ENCODE measurements around the gene DIAPH3. TPM values are rescaled to one million over a fixed set of nuclear protein-coding genes. Genes with fewer than 3 reads are reported as not detected.

Gene DIAPH3
- total and polyA plus RNA-seq, 2 of the 8 experiments (the other 6 are each of a cell fraction or from before 2014, with no cell fraction given), result 8.0 to 30.8 TPM

- no peaks in the 10 kb centered on the region; the same call in 1 of the 2 replicates for H3K23me2 ChIP-seq (ENCODE audit: low read depth, low read length)
- H4K8ac ChIP-seq (ENCODE audit: extremely low read depth, insufficient read depth, low read length), result no peak overlapping the region
- no peak overlapping the region for H2BK5ac ChIP-seq (ENCODE audit: low read depth, low read length)
- DNase-seq (ENCODE audit: low read depth in 1 of 2, low spot score in 2 of 2), result no peak
- H3K14ac ChIP-seq (ENCODE audit: insufficient read length), result no peak overlapping the region
- no peak overlapping the region for H2BK12ac ChIP-seq (ENCODE audit: low read depth, low read length)
- H2BK15ac ChIP-seq (ENCODE audit: low read length), result 0 out of 2 replicates have a peak overlapping the region, but pooled peaks have one; percentile 37
- no peak overlapping the region for H4K5ac ChIP-seq (ENCODE audit: insufficient read length, low read depth, low read length)
- H4K91ac ChIP-seq (replicated peaks; ENCODE audit: insufficient read length, low read length), result no peak overlapping the region
- ChIA-PET POLR2A (ENCODE audit: partially characterized antibody) (no interaction called here), CTCF (ENCODE audit: partially characterized antibody) (interaction anchor here (2.8 kb wide), 1 partner anchor 9 kb away, joined by 8 read pairs; no protein-coding TSS in a partner anchor)
- no peak overlapping the region for H3K56ac ChIP-seq (replicated peaks; ENCODE audit: insufficient read length, low read depth, low read length)
- 92% methylated on average over 5 of the region's 5 CpGs; no CpG with 5 or more reads in 1 of the 2 experiments for whole genome bisulfite sequencing, 2 experiments (ENCODE audit: extremely low coverage in 1 of 2, insufficient coverage in 1 of 2, insufficient read length in 1 of 2, insufficient replicate concordance in 2 of 2, low coverage in 1 of 2, low lambda C conversion rate in 2 of 2, missing lambda C conversion rate in 1 of 2)
- H3K27ac ChIP-seq (ENCODE audit: low read depth, low read length), result no peak overlapping the region
- no peaks in the 10 kb centered on the region for H3K79me2 ChIP-seq (ENCODE audit: control insufficient read depth in 1 of 2, insufficient read depth in 2 of 2, low read length in 2 of 2)
- H3K4me1 ChIP-seq (replicated peaks in 1 of 4; ENCODE audit: control insufficient read depth in 3 of 4, insufficient read depth in 4 of 4, low read length in 3 of 4), result no peaks in the 10 kb centered on the region
- H3K4me2 ChIP-seq (ENCODE audit: insufficient read depth in 1 of 2, low read depth in 2 of 2, low read length in 2 of 2), result no peak overlapping the region
- no peak overlapping the region for H3K23ac ChIP-seq (ENCODE audit: insufficient read length)
- no peak overlapping the region for H3K18ac ChIP-seq (ENCODE audit: extremely low read depth, low read length)
- H2AFZ ChIP-seq (ENCODE audit: low read length), result no peak overlapping the region
- no peak overlapping the region for H3K4ac ChIP-seq (replicated peaks; ENCODE audit: insufficient read length, low read depth, low read length)
- no peak overlapping the region for H2BK120ac ChIP-seq (replicated peaks; ENCODE audit: low read depth, low read length)
- no peaks in the 10 kb centered on the region for H4K20me1 ChIP-seq (replicated peaks in 1 of 2; ENCODE audit: control insufficient read depth in 1 of 2, insufficient read depth in 2 of 2, low read length in 2 of 2)
- H3K9me3 ChIP-seq (ENCODE audit: insufficient read depth in 2 of 2, low read depth in 1 of 2, low read length in 1 of 2), result no peaks in the 10 kb centered on the region
- no peak overlapping the region for H3K4me3 ChIP-seq (ENCODE audit: extremely low read depth in 1 of 4, insufficient read depth in 2 of 4, low read depth in 3 of 4, low read length in 4 of 4)
- H3K79me1 ChIP-seq (ENCODE audit: low read depth, low read length), result no peaks in the 10 kb centered on the region
- no peak overlapping the region for H2BK20ac ChIP-seq (ENCODE audit: low read length)
- H2AK5ac ChIP-seq (ENCODE audit: low read depth, low read length), result no peak overlapping the region
- no peak for FAIRE-seq
- H3K36me3 ChIP-seq (ENCODE audit: control insufficient read depth in 2 of 4, insufficient read depth in 4 of 4, low read length in 3 of 4), result 0 out of 8 replicates have a peak, but pooled peaks cover 0 to 2% (median 0%) of the 10 kb centered on the region in 4 experiments
- H3K9ac ChIP-seq (replicated peaks in 1 of 4; ENCODE audit: extremely low read depth in 1 of 4, low read depth in 3 of 4, low read length in 3 of 4), result no peak overlapping the region
- no peaks in the 10 kb centered on the region for H3K27me3 ChIP-seq (replicated peaks in 1 of 4; ENCODE audit: control insufficient read depth in 3 of 4, extremely low read depth in 1 of 4, insufficient read depth in 3 of 4, low read length in 3 of 4)
- no peak for TF ChIP-seq TCF12 (IDR thresholded peaks at IDR 0.05; ENCODE audit: low read depth, low read length)
- TF ChIP-seq BRCA1 (IDR thresholded peaks at IDR 0.05; ENCODE audit: low read depth, low read length), result no peak
- TF ChIP-seq SAP30 (IDR thresholded peaks at IDR 0.05; ENCODE audit: insufficient read depth, insufficient replicate concordance, low read length), result no peak
These were observed 512.2 kb downstream of the DIAPH3 start for GRCh38 chr13:59651479-59651878.

Measured in H1 (cell line).